ENCODE data around the gene PDK1.

Gene PDK1

GRCh38 chr2:172655091-172655837 lies 99.4 kb downstream of the PDK1 start:
- DNase-seq = peak; percentile 28

- DNase-seq = no peak
Observed at GRCh38 chr2:172655838-172656573, 100.1 kb downstream of the PDK1 start.
